Umbilical cord (tissue), 2 donors: Measurements from ENCODE around the gene IQGAP2. TPM values are rescaled to one million over a fixed set of nuclear protein-coding genes. Genes with fewer than 3 reads are reported as not detected.
"Not testable (repeated sequence)": the region's sequence is repeated elsewhere in the genome, so short reads cannot be mapped to it uniquely, and the experiment has no call there.

ENCODE experiments used
- DNase-seq: peaks from one replicate; pipeline ENCODE4 v3.0.0-alpha.2; 2015; ENCODE audit warnings: low spot score
- total RNA-seq: library from RNA; depleted of rRNA; stranded (reverse); fragments of >200 nt; gene quantifications from one replicate; pipeline ENCODE4 v1.2.3, GENCODE V29; 2014; ENCODE audit warnings: low replicate concordance; ENCODE audit not compliant: insufficient read depth

Gene IQGAP2
- total RNA-seq, 1 donor from 2014 or later = 32.3 TPM

- no peak for DNase-seq
Measured at GRCh38 chr5:76649140-76649539, 246.1 kb downstream of the IQGAP2 start.

- DNase-seq = no peak
Measured at GRCh38 chr5:76652809-76653414, 249.8 kb downstream of the IQGAP2 start.

GRCh38 chr5:76657091-76657490 is 254.0 kb downstream of the IQGAP2 start:
- DNase-seq = no peak

- no peak for DNase-seq
Measured at GRCh38 chr5:76657683-76658311, 254.7 kb downstream of the IQGAP2 start.

GRCh38 chr5:76660360-76660759 is 257.3 kb downstream of the IQGAP2 start:
- DNase-seq = no peak

GRCh38 chr5:76662521-76662920 is 259.4 kb downstream of the IQGAP2 start:
- DNase-seq = no peak

GRCh38 chr5:76663573-76663972 is 260.5 kb downstream of the IQGAP2 start:
- no peak for DNase-seq

GRCh38 chr5:76664079-76664478 is 261.0 kb downstream of the IQGAP2 start:
- DNase-seq = no peak

GRCh38 chr5:76667495-76667894 is 264.4 kb downstream of the IQGAP2 start:
- no peak for DNase-seq

- DNase-seq = no peak
Measured at GRCh38 chr5:76669245-76669644, 266.2 kb downstream of the IQGAP2 start.

- DNase-seq = no peak
Measured at GRCh38 chr5:76670508-76670907, 267.4 kb downstream of the IQGAP2 start.

GRCh38 chr5:76672242-76672641 is 269.2 kb downstream of the IQGAP2 start:
- DNase-seq = no peak

GRCh38 chr5:76673125-76673524 is 270.0 kb downstream of the IQGAP2 start:
- no peak for DNase-seq

GRCh38 chr5:76674330-76675066 is 271.4 kb downstream of the IQGAP2 start:
- DNase-seq = no peak

- no peak for DNase-seq
Measured at GRCh38 chr5:76675364-76675763, 272.3 kb downstream of the IQGAP2 start.

GRCh38 chr5:76677849-76678472 is 274.9 kb downstream of the IQGAP2 start:
- DNase-seq = no peak

GRCh38 chr5:76679231-76679630 is 276.1 kb downstream of the IQGAP2 start:
- DNase-seq = peak; percentile 47

- DNase-seq = not testable (repeated sequence)
Measured at GRCh38 chr5:76680826-76681225, 277.7 kb downstream of the IQGAP2 start.

GRCh38 chr5:76681287-76681686 is 278.2 kb downstream of the IQGAP2 start:
- DNase-seq = no peak

GRCh38 chr5:76682387-76682786 is 279.3 kb downstream of the IQGAP2 start:
- DNase-seq = no peak

GRCh38 chr5:76683816-76684731 is 281.0 kb downstream of the IQGAP2 start:
- DNase-seq = no peak
